OCI-LY1 (cell line): ENCODE results near the gene PBX3.

Source experiments
- H2AFZ ChIP-seq: fragments of 200-600 bp; sonication (generic), shearing (Covaris generic); 2 replicates; pipeline ENCODE4 v1.6.0; 2014; ENCODE audit warnings: antibody characterized with exemption, mild to moderate bottlenecking, low read length
- H3F3A ChIP-seq: fragments of 200-600 bp; sonication (generic), shearing (Covaris generic); 2 replicates; pipeline ENCODE4 v1.6.0; 2014; ENCODE audit warnings: mild to moderate bottlenecking, antibody characterized with exemption, low read length, moderate library complexity; ENCODE audit not compliant: insufficient read depth
- H3K27ac ChIP-seq: fragments of 200-600 bp; sonication (generic); 2 replicates; pipeline ENCODE4 v1.5.1; 2014; ENCODE audit warnings: low read length, mixed run types, mild to moderate bottlenecking, low read depth; ENCODE audit not compliant: poor library complexity, severe bottlenecking
- H3K27me3 ChIP-seq: fragments of 200-600 bp; sonication (generic); 2 replicates; pipeline ENCODE4 v1.6.0; 2014; ENCODE audit warnings: antibody characterized with exemption, mild to moderate bottlenecking, low read length, moderate library complexity; ENCODE audit not compliant: insufficient read depth
- H3K36me3 ChIP-seq: fragments of 200-600 bp; sonication (generic); 2 replicates; pipeline ENCODE4 v1.6.1; 2014; ENCODE audit warnings: mild to moderate bottlenecking, antibody characterized with exemption, low read length, moderate library complexity, mixed read lengths; ENCODE audit not compliant: insufficient read depth
- H3K4me1 ChIP-seq: fragments of 200-600 bp; sonication (generic); 2 replicates; pipeline ENCODE4 v1.5.1; 2014; ENCODE audit warnings: mild to moderate bottlenecking, low read length, moderate library complexity; ENCODE audit not compliant: insufficient read depth, severe bottlenecking
- H3K4me2 ChIP-seq: fragments of 200-600 bp; sonication (generic), shearing (Covaris generic); 2 replicates; pipeline ENCODE4 v1.6.1; 2014; ENCODE audit warnings: low read length
- H3K4me3 ChIP-seq: fragments of 200-600 bp; sonication (generic); 2 replicates; pipeline ENCODE4 v1.5.1; 2014; ENCODE audit warnings: low read length, low read depth, mild to moderate bottlenecking, mixed read lengths; ENCODE audit not compliant: poor library complexity, severe bottlenecking
- H3K79me2 ChIP-seq: fragments of 200-600 bp; shearing (Covaris generic); 2 replicates; pipeline ENCODE4 v1.6.1; 2016; ENCODE audit warnings: mixed run types, low read length, mixed read lengths; ENCODE audit not compliant: insufficient read depth
- H3K9ac ChIP-seq: fragments of 200-600 bp; sonication (generic), shearing (Covaris generic); 2 replicates; pipeline ENCODE4 v1.6.1; 2014; ENCODE audit warnings: mild to moderate bottlenecking, low read length, mixed read lengths
- H3K9me2 ChIP-seq: fragments of 200-600 bp; sonication (generic), shearing (Covaris generic); 2 replicates; pipeline ENCODE4 v1.6.1; 2014; ENCODE audit warnings: low read depth, mild to moderate bottlenecking, low read length, mixed read lengths
- H3K9me3 ChIP-seq: fragments of 200-600 bp; shearing (Covaris generic); 2 replicates; pipeline ENCODE4 v1.6.1; 2014; ENCODE audit warnings: low read length, mixed read lengths
- H4K20me1 ChIP-seq: fragments of 200-600 bp; sonication (generic), shearing (Covaris generic); 2 replicates; pipeline ENCODE4 v1.6.0; 2016; ENCODE audit warnings: mild to moderate bottlenecking, low read length; ENCODE audit not compliant: insufficient read depth
- CTCF ChIP-seq: fragments of 200-600 bp; sonication (generic), shearing (Covaris generic); IDR thresholded peaks from 2 replicates; pipeline ENCODE4 v1.5.1; 2017; ENCODE audit warnings: mild to moderate bottlenecking, antibody characterized with exemption, low read length, moderate library complexity, mixed read lengths
- EZH2 ChIP-seq: fragments of 200-600 bp; sonication (generic), shearing (Covaris generic); IDR thresholded peaks from 2 replicates; pipeline ENCODE4 v1.8.0; 2017; ENCODE audit warnings: borderline replicate concordance, mixed run types, mild to moderate bottlenecking, antibody characterized with exemption, low read length, moderate library complexity, mixed read lengths

PBX3 gene

GRCh38 chr9:125752070-125752628, 5.0 kb downstream of the PBX3 start:
- H3K4me2 ChIP-seq: no peak overlapping the region
- no peaks in the 10 kb centered on the region for H3K9me3 ChIP-seq
- no peak overlapping the region for H2AFZ ChIP-seq
- peaks cover 22% of the 10 kb centered on the region; the same call in 1 of the 2 replicates for H3K36me3 ChIP-seq
- H3K27me3 ChIP-seq: no peaks in the 10 kb centered on the region
- no peak overlapping the region for H3K9ac ChIP-seq
- no peaks in the 10 kb centered on the region for H3F3A ChIP-seq
- H3K4me3 ChIP-seq: no peak overlapping the region
- no peak overlapping the region for H3K27ac ChIP-seq
- H3K9me2 ChIP-seq: no peaks in the 10 kb centered on the region
- H3K4me1 ChIP-seq: peaks cover 47% of the 10 kb centered on the region
- H4K20me1 ChIP-seq: no peaks in the 10 kb centered on the region
- TF ChIP-seq CTCF (no peak), EZH2 (no peak)
- peaks cover 10% of the 10 kb centered on the region; the same call in 1 of the 2 replicates for H3K79me2 ChIP-seq

- no peaks in the 10 kb centered on the region for H3K9me2 ChIP-seq
- H3F3A ChIP-seq: no peaks in the 10 kb centered on the region
- H2AFZ ChIP-seq: no peak overlapping the region
- H3K27me3 ChIP-seq: no peaks in the 10 kb centered on the region
- H3K4me2 ChIP-seq: no peak overlapping the region
- no peaks in the 10 kb centered on the region for H3K9me3 ChIP-seq
- H3K36me3 ChIP-seq: peaks cover 16% of the 10 kb centered on the region; the same call in 1 of the 2 replicates
- no peaks in the 10 kb centered on the region for H4K20me1 ChIP-seq
- no peak overlapping the region for H3K9ac ChIP-seq
- peaks cover 57% of the 10 kb centered on the region for H3K4me1 ChIP-seq
- H3K27ac ChIP-seq: no peak overlapping the region
- TF ChIP-seq EZH2 (no peak), CTCF (no peak)
- H3K4me3 ChIP-seq: no peak overlapping the region
- peaks cover 10% of the 10 kb centered on the region; the same call in 1 of the 2 replicates for H3K79me2 ChIP-seq
These were observed 6.9 kb downstream of the PBX3 start for GRCh38 chr9:125754096-125754495.

GRCh38 chr9:125755340-125755739, 8.2 kb downstream of the PBX3 start:
- Histone ChIP-seq H3F3A (no peaks in the 10 kb centered on the region), H3K27me3 (no peaks in the 10 kb centered on the region), H3K4me3 (no peak overlapping the region), H3K9me2 (no peaks in the 10 kb centered on the region), H3K79me2 (peaks cover 13% of the 10 kb centered on the region; the same call in 1 of the 2 replicates), H3K4me2 (no peak overlapping the region), H3K4me1 (peaks cover 57% of the 10 kb centered on the region), H2AFZ (no peak overlapping the region), H3K36me3 (peaks cover 7% of the 10 kb centered on the region; the same call in 1 of the 2 replicates), H3K9ac (no peak overlapping the region), H3K9me3 (no peaks in the 10 kb centered on the region), H3K27ac (no peak overlapping the region), H4K20me1 (no peaks in the 10 kb centered on the region)
- TF ChIP-seq EZH2 (no peak), CTCF (no peak)
